ENCODE measurements around the gene NOD2. TPM values are rescaled to one million over a fixed set of nuclear protein-coding genes. Genes with fewer than 3 reads are reported as not detected.

Gene NOD2
- total RNA-seq, 1 experiment from 2014 or later, result not detected

GRCh38 chr16:50765861-50766260, 72.5 kb downstream of the NOD2 start:
- CTCF ChIA-PET, result no interaction called here
- BruUV-seq (replicated peaks), result no TSS peak
- Histone ChIP-seq H3K4me1 (ENCODE audit: control insufficient read depth, insufficient read depth, low read length) (no peaks in the 10 kb centered on the region), H3K27me3 (ENCODE audit: control insufficient read depth, insufficient read depth, low read length) (no peaks in the 10 kb centered on the region), H3K9me3 (ENCODE audit: control insufficient read depth, insufficient read depth, low read depth, low read length) (no peaks in the 10 kb centered on the region), H3K4me3 (ENCODE audit: low read depth in 2 of 2, low read length in 2 of 2) (no peak overlapping the region), H3K36me3 (ENCODE audit: control insufficient read depth, insufficient read depth, low read length) (no peaks in the 10 kb centered on the region), H3K27ac (ENCODE audit: low read length) (no peak overlapping the region)
- no peak for TF ChIP-seq CTCF (IDR thresholded peaks at IDR 0.05)
- TF ChIP-seq POLR2AphosphoS5 (IDR thresholded peaks at IDR 0.05; ENCODE audit: low read depth, low read length), result no peak
- no peak for TF ChIP-seq SIN3A (IDR thresholded peaks at IDR 0.05; ENCODE audit: borderline replicate concordance, insufficient read depth, low read depth, low read length)
- TF ChIP-seq TCF7L2 (IDR thresholded peaks at IDR 0.05; ENCODE audit: low read depth, low read length), result no peak
- intact Hi-C loops (cut with micrococcal nuclease; ENCODE audit: unreplicated experiment), result no loop called here
- no peak for DNase-seq (ENCODE audit: low read depth, low spot score)
- POLR2A ChIA-PET, result no interaction called here
- no peak for ATAC-seq
- in situ Hi-C loops (cut with HindIII; ENCODE audit: low pct_unique_long_range_greater_than_20kb, low sequenced_read_pairs), result no loop called here

DNA sequence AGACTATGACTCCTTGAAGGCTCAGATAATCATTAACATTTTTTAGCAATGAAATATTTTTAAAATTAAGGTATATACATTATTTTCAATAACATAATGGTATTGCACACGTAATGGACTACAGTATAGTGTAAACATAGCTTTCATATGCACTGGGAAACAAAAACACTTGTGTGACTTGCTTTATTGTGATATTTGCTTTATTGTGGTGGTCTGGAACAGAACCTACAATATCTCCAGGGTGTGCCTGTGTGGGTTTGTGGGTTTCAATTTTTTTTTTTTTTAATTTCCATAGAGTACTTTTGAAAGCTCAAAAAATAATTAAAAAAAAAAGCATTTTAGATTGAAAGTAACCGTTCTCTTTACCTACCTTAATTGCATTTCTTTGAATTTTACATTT, 73.8 kb downstream of the NOD2 start:
- intact Hi-C loops (cut with micrococcal nuclease; ENCODE audit: unreplicated experiment), result no loop called here
- CTCF ChIA-PET, result no interaction called here
- no peaks in the 10 kb centered on the region for H3K4me1 ChIP-seq (ENCODE audit: control insufficient read depth, insufficient read depth, low read length)

DNA sequence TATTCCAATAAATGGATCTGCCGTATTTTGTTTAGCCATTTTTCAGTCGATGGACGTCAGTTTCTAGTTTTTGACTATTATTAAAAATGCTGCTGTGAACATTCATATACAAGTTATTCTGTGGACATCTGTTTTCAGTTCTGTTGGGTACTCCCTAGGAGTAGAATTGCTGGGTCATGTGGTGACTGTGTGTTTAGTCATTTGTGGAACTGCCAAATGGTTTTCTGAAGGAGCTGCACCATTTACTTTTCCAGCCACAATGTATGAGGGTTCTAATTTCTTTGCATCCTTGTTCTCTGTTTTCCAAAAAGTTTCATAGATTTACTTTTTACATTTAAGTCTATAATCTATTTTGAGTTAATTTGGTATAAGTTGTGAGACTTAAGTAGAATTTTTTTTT, 78.0 kb downstream of the NOD2 start:
- Histone ChIP-seq H3K27ac (ENCODE audit: low read length) (no peak overlapping the region), H3K36me3 (ENCODE audit: control insufficient read depth, insufficient read depth, low read length) (no peaks in the 10 kb centered on the region), H3K9me3 (ENCODE audit: control insufficient read depth, insufficient read depth, low read depth, low read length) (no peaks in the 10 kb centered on the region), H3K4me1 (ENCODE audit: control insufficient read depth, insufficient read depth, low read length) (no peaks in the 10 kb centered on the region), H3K27me3 (ENCODE audit: control insufficient read depth, insufficient read depth, low read length) (no peaks in the 10 kb centered on the region), H3K4me3 (ENCODE audit: low read depth in 2 of 2, low read length in 2 of 2) (no peak overlapping the region)
- no peak for ATAC-seq
- in situ Hi-C loops (cut with HindIII; ENCODE audit: low pct_unique_long_range_greater_than_20kb, low sequenced_read_pairs), result no loop called here
- CTCF ChIA-PET, result no interaction called here
- BruUV-seq (replicated peaks), result no TSS peak
- no peak for DNase-seq (ENCODE audit: low read depth, low spot score)
- intact Hi-C loops (cut with micrococcal nuclease; ENCODE audit: unreplicated experiment), result no loop called here
- TF ChIP-seq CTCF (IDR thresholded peaks at IDR 0.05) (no peak), SIN3A (IDR thresholded peaks at IDR 0.05; ENCODE audit: borderline replicate concordance, insufficient read depth, low read depth, low read length) (no peak), TCF7L2 (IDR thresholded peaks at IDR 0.05; ENCODE audit: low read depth, low read length) (no peak), REST (IDR thresholded peaks at IDR 0.05; ENCODE audit: insufficient read depth in 1 of 2, low read depth in 2 of 2, low read length in 1 of 2) (no peak), POLR2AphosphoS5 (IDR thresholded peaks at IDR 0.05; ENCODE audit: low read depth, low read length) (no peak)
- POLR2A ChIA-PET, result no interaction called here

More for the DNA sequence above, 73.8 kb downstream of the NOD2 start:
- no TSS peak for BruUV-seq (replicated peaks)
- no peak for TF ChIP-seq POLR2AphosphoS5 (IDR thresholded peaks at IDR 0.05; ENCODE audit: low read depth, low read length)
- Histone ChIP-seq H3K9me3 (ENCODE audit: control insufficient read depth, insufficient read depth, low read depth, low read length) (no peaks in the 10 kb centered on the region), H3K27ac (ENCODE audit: low read length) (no peak overlapping the region), H3K27me3 (ENCODE audit: control insufficient read depth, insufficient read depth, low read length) (no peaks in the 10 kb centered on the region), H3K36me3 (ENCODE audit: control insufficient read depth, insufficient read depth, low read length) (no peaks in the 10 kb centered on the region), H3K4me3 (ENCODE audit: low read depth in 2 of 2, low read length in 2 of 2) (no peak overlapping the region)
- POLR2A ChIA-PET, result no interaction called here
- DNase-seq (ENCODE audit: low read depth, low spot score) (no peak), ATAC-seq (no peak)
- in situ Hi-C loops (cut with HindIII; ENCODE audit: low pct_unique_long_range_greater_than_20kb, low sequenced_read_pairs), result no loop called here

Measured in Panc1 (cell line).